Stomach (tissue), 9 donors: Measurements from ENCODE around the gene GABRG3. TPM values are rescaled to one million over a fixed set of nuclear protein-coding genes. Genes with fewer than 3 reads are reported as not detected.

ENCODE experiments used
- DNase-seq, 2 donors: peaks; one replicate each; pipeline versions ENCODE4 v3.0.0 to v3.0.0-alpha.2; 2013 to 2019
- H3K27ac ChIP-seq, 5 donors: fragments of 200-600 bp in 4 of 5; sonication (generic) in 4 of 5; one replicate each; pipeline ENCODE4 v1.5.1; 2013 to 2019; ENCODE audit warnings: mild to moderate bottlenecking in 1 of 5, moderate library complexity in 1 of 5
- H3K27me3 ChIP-seq, 3 donors: fragments of 200-600 bp; sonication (generic); one replicate each; pipeline ENCODE4 v1.5.1; 2017 to 2019; ENCODE audit warnings: mixed run types in 1 of 3
- H3K36me3 ChIP-seq, 4 donors: fragments of 200-600 bp; sonication (generic); 1 replicate in 3 of 4; 2 replicates in 1 of 4; pipeline ENCODE4 v1.5.1; 2016 to 2019
- H3K4me1 ChIP-seq, 4 donors: fragments of 200-600 bp; sonication (generic); one replicate each; pipeline ENCODE4 v1.5.1; 2016 to 2019
- H3K4me3 ChIP-seq, 4 donors: fragments of 200-600 bp; sonication (generic) in 3 of 4; one replicate each; pipeline ENCODE4 v1.5.1; 2016 to 2019; ENCODE audit warnings: mild to moderate bottlenecking in 1 of 4
- H3K9me3 ChIP-seq, 4 donors: fragments of 200-600 bp; sonication (generic); one replicate each; pipeline ENCODE4 v1.5.1; 2016 to 2019
- CTCF ChIP-seq, 7 experiments: fragments of 450-650 bp in 4 of 7; fragments of 200-600 bp in 3 of 7; sonication (generic) in 3 of 7; IDR thresholded peaks; one replicate each; pipeline ENCODE4 v1.5.1; 2016 to 2019; ENCODE audit warnings: antibody characterized with exemption in 7 of 7, control low read depth in 2 of 7, mild to moderate bottlenecking in 1 of 7
- EP300 ChIP-seq: sonication (generic); formaldehyde crosslinking; IDR thresholded peaks from one replicate; pipeline ENCODE4 v1.6.1; 2017; ENCODE audit warnings: antibody characterized with exemption
- POLR2A ChIP-seq, 4 donors: fragments of 450-650 bp; IDR thresholded peaks; one replicate each; pipeline ENCODE4 v1.6.1; 2016; ENCODE audit warnings: antibody characterized with exemption in 4 of 4, control low read depth in 2 of 4, mild to moderate bottlenecking in 1 of 4, moderate library complexity in 1 of 4
- POLR2AphosphoS5 ChIP-seq, 3 donors: sonication (generic); formaldehyde crosslinking; IDR thresholded peaks; one replicate each; pipeline ENCODE4 v1.6.1; 2016; ENCODE audit warnings: antibody characterized with exemption in 3 of 3
- WGBS, 5 donors: extraction: QIAGEN DNeasy Blood & Tissue Kit in 3 of 5; methylation state at CpG; one replicate each; pipeline versions ENCODE4 v1.1.5 to v1.1.7; 2013 to 2018; 5-methylcytosine and 5-hydroxymethylcytosine counted together
- intact Hi-C: fragments of 100-400 bp; cut with DNase I; formaldehyde crosslinking; loops from one replicate; pipeline ENCODE4 v1.15.1; 2023; ENCODE audit warnings: low total_unique reads
- polyA plus RNA-seq, 3 donors: library from polyadenylated mRNA; stranded (reverse); fragments of 200-250 nt; gene quantifications; one replicate each; pipeline ENCODE4 v1.2.3, GENCODE V29; 2013
- total RNA-seq, 5 donors: library from RNA; depleted of rRNA; stranded (reverse); fragments of >200 nt; gene quantifications; one replicate each; pipeline versions ENCODE4 v1.1.0 to v1.2.3, GENCODE V29; 2014 to 2016
- donor health status: healthy with polysubstance abuse.
- donor health status: Bipolar disorder and iron deficiency.
- donor health status: healthy.

Gene GABRG3
- total and polyA plus RNA-seq, 8 donors: 0.37 to 1.5 TPM; not detected in 6

DNA sequence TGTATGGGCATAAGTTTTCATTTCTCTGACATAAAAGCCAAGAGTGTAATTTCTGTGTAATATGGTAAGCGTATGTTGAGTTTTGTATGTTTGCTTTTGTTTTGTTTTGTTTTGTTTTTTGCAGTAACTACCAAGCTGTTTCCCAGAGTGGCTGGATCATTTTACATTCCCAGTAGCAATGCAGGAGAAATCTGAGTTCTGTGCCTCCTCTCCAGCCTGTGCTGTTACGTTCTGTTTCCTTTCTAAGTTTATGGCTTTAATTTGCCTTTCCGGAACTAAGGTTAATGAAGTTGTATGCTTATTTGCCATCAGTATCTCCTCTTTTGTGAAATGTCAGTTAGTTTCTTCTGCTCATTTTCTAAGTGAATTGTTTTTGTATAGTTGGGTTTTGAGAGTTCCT lies 307.8 kb downstream of the GABRG3 start:
- Histone ChIP-seq H3K4me1 (no peaks in the 10 kb centered on the region), H3K27me3 (no peaks in the 10 kb centered on the region), H3K9me3 (peaks cover 0 to 7% (median 2%) of the 10 kb centered on the region in 4 donors), H3K27ac (no peak overlapping the region), H3K36me3 (no peaks in the 10 kb centered on the region), H3K4me3 (no peak overlapping the region)
- intact Hi-C loops: no loop called here
- TF ChIP-seq EP300: no peak
- TF ChIP-seq POLR2AphosphoS5 (IDR thresholded peaks at IDR 0.05): no peak
- TF ChIP-seq POLR2A (IDR thresholded peaks at IDR 0.05): no peak
- no peak for TF ChIP-seq CTCF (IDR thresholded peaks at IDR 0.05)
- 55 to 63% (median 61%) methylated on average over 3 of the region's 3 CpGs for WGBS, 5 donors
- DNase-seq: no peak

- TF ChIP-seq CTCF (IDR thresholded peaks at IDR 0.05) (no peak), EP300 (no peak), POLR2A (IDR thresholded peaks at IDR 0.05) (no peak), POLR2AphosphoS5 (IDR thresholded peaks at IDR 0.05) (no peak)
- no peak overlapping the region for H3K27ac ChIP-seq
- DNase-seq: no peak
- WGBS, 5 donors: 49 to 66% (median 52%) methylated on average over 3 of the region's 3 CpGs
- peaks cover 0 to 26% (median 0%) of the 10 kb centered on the region in 4 donors for H3K9me3 ChIP-seq
- no peak overlapping the region for H3K4me3 ChIP-seq
- H3K27me3 ChIP-seq: no peaks in the 10 kb centered on the region
- intact Hi-C loops: no loop called here
- H3K4me1 ChIP-seq: no peaks in the 10 kb centered on the region
- no peaks in the 10 kb centered on the region for H3K36me3 ChIP-seq
Observed at GRCh38 chr15:27292641-27293040, 321.7 kb downstream of the GABRG3 start.

GRCh38 chr15:27293607-27294006 lies 322.6 kb downstream of the GABRG3 start:
- Histone ChIP-seq H3K27ac (no peak overlapping the region), H3K27me3 (no peaks in the 10 kb centered on the region), H3K9me3 (peaks cover 0 to 26% (median under 1%) of the 10 kb centered on the region in 4 donors), H3K4me1 (no peaks in the 10 kb centered on the region), H3K4me3 (no peak overlapping the region), H3K36me3 (no peaks in the 10 kb centered on the region)
- no peak for DNase-seq
- intact Hi-C loops: no loop called here
- TF ChIP-seq POLR2AphosphoS5 (IDR thresholded peaks at IDR 0.05) (no peak), CTCF (IDR thresholded peaks at IDR 0.05) (no peak), POLR2A (IDR thresholded peaks at IDR 0.05) (no peak), EP300 (no peak)
- WGBS, 5 donors: 94 to 97% (median 97%) methylated on average over 1 of the region's 1 CpG

DNA sequence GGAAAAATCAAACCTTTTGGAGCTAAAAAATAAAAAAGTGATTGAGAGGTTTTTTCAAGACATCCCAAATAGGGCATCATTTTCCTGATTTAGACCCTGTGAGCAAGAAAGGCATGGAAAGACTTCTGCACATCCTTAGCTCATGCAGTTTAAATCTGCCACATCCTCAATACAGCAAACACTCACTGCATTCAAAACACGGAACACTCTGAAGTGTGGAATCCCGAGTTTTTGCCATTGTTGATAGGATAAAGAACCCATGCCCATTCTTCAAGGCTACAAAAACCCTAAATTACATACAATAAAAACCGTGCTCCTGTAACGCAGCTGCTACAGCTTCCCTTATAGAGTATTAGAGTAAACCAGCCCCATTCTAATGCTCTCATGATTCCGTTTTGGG lies 346.8 kb downstream of the GABRG3 start:
- no peak for TF ChIP-seq CTCF (IDR thresholded peaks at IDR 0.05)
- no peak for TF ChIP-seq EP300
- no peak for TF ChIP-seq POLR2A (IDR thresholded peaks at IDR 0.05)
- no peak for TF ChIP-seq POLR2AphosphoS5 (IDR thresholded peaks at IDR 0.05)
- no peak overlapping the region for H3K4me3 ChIP-seq
- H3K36me3 ChIP-seq: no peaks in the 10 kb centered on the region
- WGBS, 5 donors: 63 to 81% (median 70%) methylated on average over 5 of the region's 5 CpGs
- no peaks in the 10 kb centered on the region for H3K4me1 ChIP-seq
- no peaks in the 10 kb centered on the region for H3K27me3 ChIP-seq
- no peak overlapping the region for H3K27ac ChIP-seq
- peaks cover 0 to 23% (median 9%) of the 10 kb centered on the region in 4 donors for H3K9me3 ChIP-seq
- intact Hi-C loops: no loop called here
- no peak for DNase-seq
